GM19238 (cell line): Measurements from ENCODE around the gene FHL1.
"Not testable (repeated sequence)": the region's sequence is repeated elsewhere in the genome, so short reads cannot be mapped to it uniquely, and the experiment has no call there.

Experiments
- DNase-seq: peaks from one replicate; pipeline ENCODE4 v3.0.0; 2011; ENCODE audit warnings: low spot score; ENCODE audit not compliant: insufficient read length

FHL1 gene

GRCh38 chrX:136147315-136147901 is at the start of gene FHL1:
TSS of gene FHL1 (plus strand) at chrX:136147533.
- DNase-seq, result peak; percentile 13

- no peak for DNase-seq
These were observed 49.2 kb upstream of the FHL1 start for GRCh38 chrX:136097871-136098805.

DNA sequence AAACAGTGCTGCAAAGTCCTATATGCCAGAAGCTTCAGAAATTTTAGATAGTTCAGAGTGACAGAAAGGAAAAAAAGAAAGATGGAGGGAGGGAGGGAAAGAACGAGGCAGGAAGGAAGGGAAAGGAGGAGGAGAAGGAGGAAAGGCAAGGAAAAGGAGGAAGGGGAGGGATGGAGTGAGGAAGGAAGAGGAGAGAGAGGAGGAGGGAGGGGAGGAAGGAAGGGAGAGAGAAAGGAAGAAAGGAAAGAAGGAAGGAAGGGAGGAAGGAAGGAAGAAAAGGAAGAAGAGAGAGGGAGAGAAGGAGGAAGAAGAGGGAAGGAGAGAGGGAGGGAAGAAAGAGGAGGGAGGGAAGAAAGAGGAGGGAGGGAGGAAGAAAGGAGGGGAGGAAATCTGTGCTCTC is 42.4 kb upstream of the FHL1 start:
- no peak for DNase-seq

DNA sequence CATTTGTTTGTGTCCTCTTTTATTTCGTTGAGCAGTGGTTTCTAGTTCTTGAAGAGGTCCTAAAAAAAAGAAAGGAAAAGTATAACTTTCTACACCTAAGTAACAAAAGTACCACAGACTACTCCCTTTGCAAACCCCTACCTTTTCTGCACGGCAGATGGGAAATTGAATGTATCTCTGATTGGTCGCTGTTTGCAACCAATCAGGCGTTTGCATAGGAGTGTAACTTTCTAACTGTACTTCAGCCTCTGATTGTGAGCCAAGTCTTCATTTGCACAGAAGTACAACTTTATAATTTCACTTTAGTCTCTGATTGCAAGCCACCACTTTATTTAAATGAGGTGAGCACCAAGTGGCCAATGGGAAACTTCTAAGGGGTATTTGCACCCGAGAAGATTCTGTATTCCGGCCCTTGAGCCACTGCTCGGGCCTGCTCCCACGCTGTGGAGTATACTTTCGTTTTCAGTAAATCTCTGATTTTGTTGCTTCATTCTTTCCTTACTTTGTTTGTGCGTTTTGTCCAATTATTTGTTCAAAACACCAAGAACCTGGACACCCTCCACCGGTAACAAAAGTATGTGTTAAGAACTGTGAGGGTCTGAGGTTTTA is 40.3 kb upstream of the FHL1 start:
- DNase-seq, result no peak

DNA sequence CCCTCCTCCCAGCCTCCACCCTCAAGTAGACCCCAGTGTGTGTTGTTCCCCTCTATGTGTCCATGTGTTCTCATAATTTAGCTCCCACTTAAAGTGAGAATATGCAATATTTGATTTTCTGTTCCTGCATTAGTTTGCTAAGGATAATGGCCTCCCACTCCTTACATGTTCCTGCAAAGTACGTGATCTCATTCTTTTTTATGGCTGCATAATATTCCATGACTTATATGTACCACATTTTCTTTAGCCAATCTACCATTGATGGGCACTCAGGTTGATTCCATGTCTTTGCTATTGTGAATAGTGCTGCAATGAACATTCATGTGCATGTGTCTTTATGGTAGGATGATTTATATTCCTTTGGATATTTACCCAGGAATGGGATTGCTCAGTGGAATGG is 38.4 kb upstream of the FHL1 start:
- DNase-seq, result not testable (repeated sequence)

DNA sequence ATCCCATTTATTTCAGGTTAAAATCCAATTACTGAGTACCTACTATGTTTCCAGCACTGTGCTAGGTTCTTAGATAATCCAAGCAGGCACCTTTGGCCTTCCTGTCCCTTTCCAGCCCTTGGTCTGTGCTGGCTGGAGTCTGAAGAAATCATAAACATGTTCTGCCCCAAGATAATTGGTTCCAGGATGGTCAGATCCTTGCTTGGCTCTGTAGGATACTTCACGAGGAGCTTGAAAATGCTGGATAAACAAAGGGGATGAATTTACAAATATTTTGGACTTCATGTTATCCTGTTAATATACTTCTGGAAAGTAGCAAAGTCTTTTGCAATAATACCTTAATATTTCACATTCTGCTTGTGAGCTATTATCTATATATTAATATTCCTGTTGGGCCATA is 35.0 kb upstream of the FHL1 start:
- DNase-seq, result no peak

- DNase-seq, result no peak
These were observed 34.6 kb upstream of the FHL1 start for GRCh38 chrX:136112778-136113177.

GRCh38 chrX:136115126-136115903 is 32.0 kb upstream of the FHL1 start:
- DNase-seq, result no peak

DNA sequence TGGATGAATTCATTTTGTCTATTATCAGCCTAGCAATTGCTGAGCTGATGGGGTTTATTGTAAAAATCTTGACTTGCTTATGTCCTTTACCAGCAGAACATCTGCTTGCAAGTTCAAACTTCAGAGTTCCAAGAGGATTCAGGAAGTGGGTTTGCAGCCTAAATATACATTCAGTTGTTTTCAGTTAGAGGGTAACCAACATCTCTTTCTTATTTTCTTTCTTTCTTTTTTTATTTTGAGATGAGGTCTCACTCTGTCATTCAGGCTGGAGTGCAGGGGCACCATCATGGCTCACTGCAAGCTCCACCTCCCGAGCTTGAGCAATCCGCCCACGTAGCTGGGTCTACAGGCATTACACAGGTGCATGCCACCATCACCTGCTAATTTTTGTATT is 31.4 kb upstream of the FHL1 start:
- DNase-seq, result no peak

GRCh38 chrX:136121788-136122187 is 25.5 kb upstream of the FHL1 start:
- DNase-seq, result no peak

DNA sequence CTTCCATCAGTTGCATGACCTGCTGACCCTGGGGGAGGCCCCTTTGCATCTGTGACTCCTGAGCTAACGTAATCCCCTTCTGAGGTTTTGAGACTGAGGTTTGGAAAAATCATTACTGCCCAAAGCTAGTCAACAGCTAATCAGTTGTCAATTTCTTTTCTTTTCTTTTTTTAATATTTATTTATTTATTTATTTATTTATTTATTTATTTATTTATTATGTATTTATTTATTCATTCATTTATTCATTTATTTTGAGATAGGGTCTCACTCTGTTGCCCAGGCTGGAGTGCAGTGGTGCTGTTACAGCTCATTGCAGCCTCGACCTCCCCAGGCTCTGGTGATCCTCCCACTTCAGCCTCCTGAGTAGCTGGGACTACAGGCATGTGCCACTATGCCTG is 25.1 kb upstream of the FHL1 start:
- no peak for DNase-seq

DNA sequence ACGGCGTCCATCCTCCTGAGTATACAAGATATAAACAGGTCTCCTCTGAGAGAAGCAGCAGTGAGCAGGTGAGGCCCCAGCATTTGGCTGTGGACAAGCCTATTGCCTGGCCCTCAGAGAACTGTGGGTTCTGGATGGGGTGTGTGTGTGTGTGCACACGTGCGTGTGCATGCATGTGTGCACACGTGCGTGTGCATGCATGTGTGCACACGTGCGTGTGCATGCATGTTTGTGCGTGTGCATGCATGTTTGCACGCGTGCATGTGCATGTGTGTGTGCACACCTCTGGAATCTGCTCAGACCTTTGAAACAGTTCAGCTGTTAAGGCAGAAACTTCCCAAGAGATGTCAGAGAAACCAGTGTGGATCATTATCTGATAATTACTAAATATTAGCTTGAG is 22.2 kb upstream of the FHL1 start:
- no peak for DNase-seq

- DNase-seq, result no peak
These were observed 21.0 kb upstream of the FHL1 start for GRCh38 chrX:136126371-136126770.

GRCh38 chrX:136126872-136127406 is 20.4 kb upstream of the FHL1 start:
- no peak for DNase-seq

DNA sequence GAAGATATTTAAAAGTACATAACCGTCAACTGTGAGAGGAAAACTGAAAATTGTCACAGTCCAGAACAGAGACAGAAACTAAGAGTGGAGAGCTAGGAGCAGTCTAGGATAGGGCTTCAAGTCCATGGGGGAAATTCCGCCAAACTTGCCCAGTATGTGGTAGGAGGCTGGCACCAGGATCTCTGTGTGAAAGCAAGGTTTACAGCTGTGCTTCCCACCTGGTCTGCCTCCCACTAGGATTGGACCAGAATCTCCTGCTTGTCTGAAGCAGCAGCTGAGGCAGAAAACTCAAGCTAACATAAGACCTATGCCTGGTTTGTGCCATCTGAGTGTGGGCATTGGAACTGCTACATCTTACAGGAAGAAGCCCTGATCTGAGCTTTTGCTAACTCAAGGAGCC is 18.6 kb upstream of the FHL1 start:
- DNase-seq, result no peak

DNA sequence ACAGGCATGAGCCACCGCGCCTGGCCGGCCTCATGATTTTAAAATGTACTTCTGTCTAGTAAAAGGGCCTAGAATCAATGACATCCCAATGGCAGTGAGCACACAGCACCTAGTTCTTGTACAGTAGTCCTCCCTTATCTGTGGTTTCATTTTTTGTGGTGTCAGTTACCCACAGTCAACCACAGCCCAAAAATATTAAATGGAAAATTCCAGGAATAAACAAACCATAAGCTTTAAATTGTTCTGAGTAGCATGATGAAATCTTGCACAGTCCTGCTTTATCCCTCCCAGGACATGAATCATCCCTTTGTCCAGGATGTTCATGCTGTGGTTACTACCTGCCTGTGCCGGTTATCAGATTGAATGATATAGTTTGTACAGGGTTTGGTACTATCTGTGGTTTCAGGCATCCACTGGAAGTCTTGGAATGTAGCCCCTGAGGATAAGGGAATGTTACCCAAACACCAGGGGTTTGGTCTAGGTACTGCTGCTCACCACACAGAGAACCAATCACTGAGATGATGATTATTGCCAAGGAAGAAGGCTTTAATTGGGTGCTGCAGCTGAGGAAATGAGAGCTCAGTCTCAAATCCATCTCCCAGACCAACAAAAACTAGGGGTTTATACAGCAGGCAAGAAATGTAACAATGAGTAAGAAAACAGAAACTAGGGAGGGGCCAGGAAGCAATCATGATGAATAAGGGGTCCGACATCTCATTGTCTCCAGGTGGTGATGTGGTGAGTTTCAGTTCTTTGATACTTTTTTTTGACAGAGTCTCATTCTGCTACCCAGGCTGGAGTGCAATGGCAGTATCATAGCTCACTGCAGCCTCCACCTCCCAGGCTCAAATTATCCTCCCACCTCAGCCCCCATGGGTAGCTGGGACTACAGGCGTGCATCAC is 16.2 kb upstream of the FHL1 start:
- DNase-seq, result no peak

- no peak for DNase-seq
These were observed 8.4 kb upstream of the FHL1 start for GRCh38 chrX:136138939-136139338.

DNA sequence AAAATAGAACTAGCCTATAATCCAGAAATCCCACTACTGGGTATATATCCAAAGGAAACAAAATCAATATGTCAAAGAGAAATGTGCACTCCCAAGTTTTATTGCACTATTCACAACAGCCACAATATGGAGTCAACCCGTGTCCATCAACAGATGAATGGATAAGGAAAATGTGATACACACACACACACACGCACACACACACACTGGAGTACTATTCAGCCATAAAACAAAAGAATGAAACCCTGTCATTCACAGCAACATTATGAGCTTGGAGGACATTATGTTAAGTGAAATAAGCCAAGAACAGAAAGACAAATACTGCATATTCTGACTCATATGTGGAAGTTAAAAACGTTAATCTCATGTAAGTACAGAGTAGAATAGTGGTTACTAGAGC is 5.8 kb upstream of the FHL1 start:
- no peak for DNase-seq

- no peak for DNase-seq
These were observed 4.7 kb upstream of the FHL1 start for GRCh38 chrX:136142592-136142991.

DNA sequence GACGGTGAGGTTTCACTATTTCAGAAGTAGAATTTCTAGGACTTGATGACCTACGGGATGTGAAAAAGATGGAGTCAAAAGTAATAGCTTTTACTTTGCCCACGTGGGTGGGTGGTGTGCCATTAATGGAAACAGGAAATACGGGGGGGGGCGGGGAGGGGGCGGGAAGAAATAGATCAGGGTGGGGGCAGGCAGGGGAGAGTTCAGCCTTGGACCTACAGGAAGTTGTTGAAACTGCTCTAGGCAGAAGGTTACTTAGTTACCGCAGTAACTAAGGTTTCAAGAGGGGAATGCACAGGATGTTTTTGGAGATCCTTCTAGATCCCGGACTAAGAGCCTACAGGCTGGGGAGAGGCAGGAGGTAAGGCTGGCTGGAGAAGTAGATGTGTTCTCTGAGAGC is 3.6 kb upstream of the FHL1 start:
- DNase-seq, result no peak
